ENCODE results near the gene FAM216A.
A peak's percentile ranks its signal among the peaks of the same experiment; 100 is the strongest.

The FAM216A gene

GRCh38 chr12:110534811-110535210, 66.2 kb downstream of the FAM216A start:
- DNase-seq (ENCODE audit: low read depth) = no peak
- TF ChIP-seq CTCF (conservative IDR thresholded peaks at IDR 0.05; ENCODE audit: low read length) = no peak
- H3K4me3 ChIP-seq (ENCODE audit: low read length) = no peak overlapping the region

- DNase-seq (ENCODE audit: low read depth) = peak; percentile 40
- H3K4me3 ChIP-seq (ENCODE audit: low read length) = no peak overlapping the region
- TF ChIP-seq CTCF (conservative IDR thresholded peaks at IDR 0.05; ENCODE audit: low read length) = no peak
Measured at GRCh38 chr12:110536834-110537604, 68.4 kb downstream of the FAM216A start.

- no peak for DNase-seq (ENCODE audit: low read depth)
- H3K4me3 ChIP-seq (ENCODE audit: low read length) = no peak overlapping the region
- TF ChIP-seq CTCF (conservative IDR thresholded peaks at IDR 0.05; ENCODE audit: low read length) = no peak
Measured at GRCh38 chr12:110537605-110538409, 69.2 kb downstream of the FAM216A start.

GRCh38 chr12:110538869-110539622, 70.4 kb downstream of the FAM216A start:
- TF ChIP-seq CTCF (conservative IDR thresholded peaks at IDR 0.05; ENCODE audit: low read length) = no peak
- no peak for DNase-seq (ENCODE audit: low read depth)

More at GRCh38 chr12:110538869-110539622, 70.4 kb downstream of the FAM216A start:
- no peak overlapping the region for H3K4me3 ChIP-seq (ENCODE audit: low read length)
